CD8-positive, alpha-beta memory T cell (primary cell): ENCODE data around the gene GOLGA5. TPM values are rescaled to one million over a fixed set of nuclear protein-coding genes. Genes with fewer than 3 reads are reported as not detected.
"Not testable (repeated sequence)": the region's sequence is repeated elsewhere in the genome, so short reads cannot be mapped to it uniquely, and the experiment has no call there.

Experiments used
- CTCF ChIA-PET: fragments of 350-600 bp; sonication (Branson Sonifier 250); formaldehyde crosslinking; loops from one replicate; lab custom pipeline; 2021; ENCODE audit warnings: antibody characterized with exemption; lab: Charles Lee
- POLR2A ChIA-PET: fragments of 350-600 bp; sonication (Branson Sonifier 250); formaldehyde crosslinking; loops from one replicate; lab custom pipeline; 2021; ENCODE audit warnings: antibody characterized with exemption; lab: Charles Lee
- DNase-seq, 5 donors: peaks; one replicate each; pipeline versions ENCODE4 v3.0.0 to v3.0.0-alpha.2; 2020 to 2022; ENCODE audit warnings: mixed read lengths in 1 of 5
- H3K27ac ChIP-seq: one replicate; pipeline ENCODE4 v1.7.0; 2013; ENCODE audit warnings: low read depth, mild to moderate bottlenecking, low read length, moderate library complexity
- H3K27me3 ChIP-seq: 2 replicates; pipeline ENCODE4 v1.7.0; 2013; ENCODE audit warnings: low read length, mild to moderate bottlenecking; ENCODE audit not compliant: insufficient read depth, poor library complexity, severe bottlenecking
- H3K36me3 ChIP-seq: 2 replicates; pipeline ENCODE4 v1.7.0; 2013; ENCODE audit warnings: mild to moderate bottlenecking, low read length, moderate library complexity; ENCODE audit not compliant: insufficient read depth
- H3K4me1 ChIP-seq: 2 replicates; pipeline ENCODE4 v1.7.0; 2013; ENCODE audit warnings: mild to moderate bottlenecking, low read length, moderate library complexity; ENCODE audit not compliant: insufficient read depth
- H3K4me3 ChIP-seq: 2 replicates; pipeline ENCODE4 v1.7.0; 2013; ENCODE audit warnings: mild to moderate bottlenecking, low read length
- H3K9me3 ChIP-seq: 2 replicates; pipeline ENCODE4 v1.7.0; 2013; ENCODE audit warnings: mild to moderate bottlenecking, low read length
- H3K27ac Mint-ChIP-seq, 8 donors: one replicate each; pipeline ENCODE4 v1.8.0; 2020 to 2021; ENCODE audit warnings: mixed read lengths in 8 of 8, mild to moderate bottlenecking in 6 of 8, inconsistent platforms in 3 of 8, moderate library complexity in 3 of 8
- H3K27me3 Mint-ChIP-seq, 2 donors: one replicate each; pipeline ENCODE4 v1.8.0; 2020 to 2021; ENCODE audit warnings: mixed read lengths in 2 of 2, mild to moderate bottlenecking in 1 of 2, moderate library complexity in 1 of 2
- H3K36me3 Mint-ChIP-seq, 3 donors: one replicate each; pipeline ENCODE4 v1.8.0; 2020 to 2021; ENCODE audit warnings: mixed read lengths in 3 of 3, inconsistent platforms in 1 of 3, mild to moderate bottlenecking in 1 of 3
- H3K4me1 Mint-ChIP-seq, 3 donors: one replicate each; pipeline ENCODE4 v1.8.0; 2020 to 2021; ENCODE audit warnings: mixed read lengths in 3 of 3, inconsistent platforms in 1 of 3, mild to moderate bottlenecking in 1 of 3
- H3K4me3 Mint-ChIP-seq, 7 donors: one replicate each; pipeline ENCODE4 v1.8.0; 2020 to 2021; ENCODE audit warnings: mixed read lengths in 7 of 7, mild to moderate bottlenecking in 6 of 7, moderate library complexity in 4 of 7, inconsistent platforms in 2 of 7
- H3K9me3 Mint-ChIP-seq, 5 donors: one replicate each; pipeline ENCODE4 v1.8.0; 2020 to 2022; ENCODE audit warnings: mixed read lengths in 5 of 5, mild to moderate bottlenecking in 3 of 5, moderate library complexity in 2 of 5, inconsistent platforms in 1 of 5
- polyA plus RNA-seq: library from polyadenylated mRNA; unstranded; fragments of 300-500 nt; fragmentation: Illumina TruSeq; gene quantifications from one replicate; pipeline ENCODE4 v1.2.3, GENCODE V29; 2021
- total RNA-seq, 2 experiments: library from RNA; stranded (reverse); gene quantifications; one replicate each; pipeline ENCODE4 v1.2.3, GENCODE V29; 2021

The GOLGA5 gene
- total and polyA plus RNA-seq, 3 experiments from 2014 or later, result 17.4 to 25.6 (median 19.8) TPM

DNA sequence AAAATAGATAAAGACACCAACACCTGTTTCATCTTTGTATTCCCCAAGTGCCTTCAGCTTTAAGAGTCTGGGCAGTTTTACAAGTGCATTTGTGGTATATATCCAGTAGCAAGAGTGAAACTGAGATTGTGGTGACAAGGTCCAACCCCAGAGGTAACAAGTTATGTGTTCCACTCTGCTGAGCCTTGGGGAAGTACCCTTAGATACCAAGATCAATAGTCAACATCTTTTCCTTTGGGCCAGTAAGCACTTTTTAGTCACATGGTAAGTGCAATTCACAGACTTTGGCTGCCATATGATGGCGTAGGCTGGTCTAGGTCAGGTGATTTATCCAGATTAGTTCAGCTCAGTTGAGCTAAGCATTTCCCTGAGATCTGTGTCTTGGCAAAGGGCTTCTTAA is 25.9 kb upstream of the GOLGA5 start:
- H3K27ac Mint-ChIP-seq, H3K4me1 Mint-ChIP-seq, H3K36me3 ChIP-seq, H3K36me3 Mint-ChIP-seq, CTCF ChIA-PET, H3K9me3 ChIP-seq, H3K27me3 ChIP-seq, H3K9me3 Mint-ChIP-seq, H3K27ac ChIP-seq, H3K27me3 Mint-ChIP-seq, H3K4me1 ChIP-seq, H3K4me3 ChIP-seq: not testable (repeated sequence)
- H3K4me3 Mint-ChIP-seq, result peak overlapping the region in 1 of 7 donors; percentile 66
- DNase-seq, result peak in 1 of 5 donors; percentile 22
- POLR2A ChIA-PET, result interaction anchor here (0.9 kb wide), 1 partner anchor 56 kb away, joined by 3 read pairs; no protein-coding TSS in a partner anchor

DNA sequence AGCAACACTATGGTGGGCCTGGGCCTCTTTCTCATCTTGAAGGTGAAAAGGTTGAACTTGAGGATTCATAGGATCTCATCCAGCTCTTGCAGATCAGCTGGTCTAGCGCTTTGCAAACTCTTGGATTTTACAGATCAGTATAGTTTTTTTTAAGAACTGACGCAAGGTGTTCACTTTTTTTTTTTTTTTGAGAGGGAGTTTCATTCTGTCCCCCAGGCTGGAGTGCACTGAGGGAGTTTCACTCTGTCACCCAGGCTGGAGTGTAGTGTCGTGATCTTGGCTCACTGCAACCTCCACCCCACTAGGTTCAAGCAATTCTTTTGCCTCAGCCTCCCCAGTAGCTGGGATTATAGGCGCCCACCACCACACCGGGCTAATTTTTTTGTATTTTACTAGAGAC is 25.3 kb upstream of the GOLGA5 start:
- Histone ChIP-seq H3K27me3 (no peaks in the 10 kb centered on the region), H3K27ac (no peak overlapping the region), H3K4me1 (no peaks in the 10 kb centered on the region), H3K36me3 (no peaks in the 10 kb centered on the region), H3K9me3 (no peaks in the 10 kb centered on the region), H3K4me3 (no peak overlapping the region)
- ChIA-PET CTCF (no interaction called here), POLR2A (interaction anchor here (0.9 kb wide), 1 partner anchor 56 kb away, joined by 3 read pairs; no protein-coding TSS in a partner anchor)
- Mint-ChIP-seq H3K27ac (no peak overlapping the region), H3K9me3 (no peaks in the 10 kb centered on the region), H3K36me3 (no peaks in the 10 kb centered on the region), H3K4me1 (peaks cover 3 to 9% (median 9%) of the 10 kb centered on the region in 3 donors), H3K4me3 (peak overlapping the region in 1 of 7 donors; percentile 66), H3K27me3 (no peaks in the 10 kb centered on the region)
- no peak for DNase-seq

DNA sequence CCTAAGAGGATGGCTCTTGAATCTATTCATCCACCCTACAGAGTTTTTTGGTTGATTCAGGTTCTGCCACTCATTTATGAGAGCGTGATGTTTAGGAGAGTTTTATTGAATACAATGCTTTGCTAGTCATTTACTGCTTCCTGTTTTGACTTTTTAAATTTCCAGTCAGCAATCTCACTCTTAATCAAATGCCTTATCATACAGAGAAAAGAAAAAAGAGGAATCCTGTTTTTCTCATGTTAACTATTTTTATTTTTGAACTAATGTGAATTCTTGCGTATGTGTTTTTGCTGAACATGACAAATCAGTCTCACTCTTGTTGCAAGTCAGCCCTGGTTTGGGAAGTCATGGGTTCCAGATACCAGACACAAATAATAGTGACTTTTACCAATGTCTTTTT is 23.6 kb upstream of the GOLGA5 start:
- Histone ChIP-seq H3K27ac (no peak overlapping the region), H3K27me3 (no peaks in the 10 kb centered on the region), H3K9me3 (no peaks in the 10 kb centered on the region), H3K4me3 (no peak overlapping the region), H3K4me1 (no peaks in the 10 kb centered on the region), H3K36me3 (no peaks in the 10 kb centered on the region)
- Mint-ChIP-seq H3K4me1 (peaks cover 3 to 9% (median 9%) of the 10 kb centered on the region in 3 donors), H3K9me3 (no peaks in the 10 kb centered on the region), H3K27me3 (no peaks in the 10 kb centered on the region), H3K36me3 (no peaks in the 10 kb centered on the region), H3K27ac (no peak overlapping the region), H3K4me3 (no peak overlapping the region)
- ChIA-PET CTCF (no interaction called here), POLR2A (interaction anchor here (0.6 kb wide), 1 partner anchor 9 kb away, joined by 7 read pairs; no protein-coding TSS in a partner anchor)
- DNase-seq, result no peak

DNA sequence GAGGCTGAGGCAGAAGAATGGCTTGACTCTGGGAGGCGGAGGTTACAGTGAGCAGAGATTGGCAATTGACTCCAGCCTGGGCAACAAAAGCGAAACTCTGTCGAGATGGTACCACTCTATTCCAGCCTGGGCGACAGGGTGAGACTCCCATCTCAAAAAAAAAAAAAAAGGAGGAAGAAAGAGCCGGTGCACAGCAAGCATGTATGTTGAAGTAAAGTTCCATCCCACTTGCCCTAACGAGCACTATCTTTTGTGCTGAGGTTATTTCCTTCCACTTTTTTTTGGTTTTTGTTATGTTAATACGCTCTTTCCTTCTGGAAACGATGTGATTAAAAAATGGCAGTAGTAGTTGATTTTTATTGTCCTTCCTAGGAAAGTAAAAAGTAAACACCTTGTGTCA is 19.5 kb upstream of the GOLGA5 start:
- H3K4me3 ChIP-seq, result no peak overlapping the region
- no peaks in the 10 kb centered on the region for H3K9me3 ChIP-seq
- ChIA-PET POLR2A (no interaction called here), CTCF (no interaction called here)
- no peaks in the 10 kb centered on the region for H3K36me3 Mint-ChIP-seq
- H3K36me3 ChIP-seq, result no peaks in the 10 kb centered on the region
- no peaks in the 10 kb centered on the region for H3K4me1 Mint-ChIP-seq
- no peaks in the 10 kb centered on the region for H3K4me1 ChIP-seq
- no peak overlapping the region for H3K27ac ChIP-seq
- no peaks in the 10 kb centered on the region for H3K27me3 Mint-ChIP-seq
- H3K27ac Mint-ChIP-seq, result no peak overlapping the region
- no peak for DNase-seq
- no peaks in the 10 kb centered on the region for H3K27me3 ChIP-seq
- H3K4me3 Mint-ChIP-seq, result no peak overlapping the region
- H3K9me3 Mint-ChIP-seq, result no peaks in the 10 kb centered on the region

DNA sequence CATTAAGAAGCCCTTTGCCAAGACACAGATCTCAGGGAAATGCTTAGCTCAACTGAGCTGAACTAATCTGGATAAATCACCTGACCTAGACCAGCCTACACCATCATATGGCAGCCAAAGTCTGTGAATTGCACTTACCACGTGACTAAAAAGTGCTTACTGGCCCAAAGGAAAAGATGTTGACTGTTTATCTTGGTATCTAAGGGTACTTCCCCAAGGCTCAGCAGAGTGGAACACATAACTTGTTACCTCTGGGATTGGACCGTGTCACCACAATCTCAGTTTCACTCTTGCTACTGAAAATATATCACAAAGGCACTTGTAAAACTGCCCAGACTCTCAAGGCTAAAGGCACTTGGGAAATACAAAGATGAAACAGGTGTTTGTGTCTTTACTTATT is 18.8 kb upstream of the GOLGA5 start:
- DNase-seq, H3K4me3 Mint-ChIP-seq, H3K4me1 ChIP-seq, H3K27me3 Mint-ChIP-seq, H3K27ac Mint-ChIP-seq, H3K27me3 ChIP-seq, H3K27ac ChIP-seq, H3K9me3 Mint-ChIP-seq, H3K36me3 ChIP-seq, H3K9me3 ChIP-seq, H3K4me3 ChIP-seq, H3K36me3 Mint-ChIP-seq, CTCF ChIA-PET, H3K4me1 Mint-ChIP-seq: not testable (repeated sequence)
- POLR2A ChIA-PET, result interaction anchor here (0.6 kb wide), 1 partner anchor 1876 kb away, joined by 3 read pairs; no protein-coding TSS in a partner anchor

DNA sequence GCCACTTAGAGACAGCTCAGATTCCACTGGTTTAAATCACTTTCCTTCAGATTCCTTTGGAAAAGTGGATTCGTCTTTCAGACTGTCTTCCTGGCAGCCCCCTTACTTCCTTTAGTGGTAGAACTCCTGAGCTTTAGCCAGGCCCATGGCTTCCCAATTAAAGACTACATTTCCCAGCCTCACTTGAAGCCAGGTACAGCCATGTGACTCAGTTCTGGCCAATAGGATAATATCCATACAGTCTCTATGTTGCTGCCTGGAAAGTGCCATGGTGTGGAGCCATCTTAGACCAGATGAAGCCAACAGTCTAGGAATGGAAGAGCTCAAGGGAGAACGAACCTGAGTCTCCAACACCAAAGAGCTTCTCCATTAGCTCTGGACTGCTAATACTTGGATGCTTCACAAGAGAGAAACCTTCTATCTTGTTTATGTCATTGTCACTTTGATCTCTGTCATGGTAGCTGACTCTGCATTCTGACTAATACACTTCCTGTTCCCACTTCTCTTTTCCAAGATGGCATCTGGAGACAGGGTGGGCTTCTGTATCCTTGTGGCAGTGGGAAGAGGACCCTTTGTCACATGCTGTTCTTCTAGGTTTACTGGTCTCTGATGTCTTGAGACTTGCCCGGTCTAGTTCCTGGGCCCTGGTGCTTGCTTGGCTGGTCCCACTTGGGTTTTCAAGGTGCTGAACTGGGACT is 15.1 kb upstream of the GOLGA5 start:
- H3K9me3 Mint-ChIP-seq, POLR2A ChIA-PET, H3K4me3 ChIP-seq, H3K36me3 Mint-ChIP-seq, H3K27ac ChIP-seq, H3K27me3 Mint-ChIP-seq, H3K36me3 ChIP-seq, H3K27me3 ChIP-seq, H3K9me3 ChIP-seq, H3K4me1 Mint-ChIP-seq, H3K4me3 Mint-ChIP-seq, DNase-seq, CTCF ChIA-PET, H3K4me1 ChIP-seq: not testable (repeated sequence)
- H3K27ac Mint-ChIP-seq, result peak overlapping the region in 1 of 8 donors; percentile 82

DNA sequence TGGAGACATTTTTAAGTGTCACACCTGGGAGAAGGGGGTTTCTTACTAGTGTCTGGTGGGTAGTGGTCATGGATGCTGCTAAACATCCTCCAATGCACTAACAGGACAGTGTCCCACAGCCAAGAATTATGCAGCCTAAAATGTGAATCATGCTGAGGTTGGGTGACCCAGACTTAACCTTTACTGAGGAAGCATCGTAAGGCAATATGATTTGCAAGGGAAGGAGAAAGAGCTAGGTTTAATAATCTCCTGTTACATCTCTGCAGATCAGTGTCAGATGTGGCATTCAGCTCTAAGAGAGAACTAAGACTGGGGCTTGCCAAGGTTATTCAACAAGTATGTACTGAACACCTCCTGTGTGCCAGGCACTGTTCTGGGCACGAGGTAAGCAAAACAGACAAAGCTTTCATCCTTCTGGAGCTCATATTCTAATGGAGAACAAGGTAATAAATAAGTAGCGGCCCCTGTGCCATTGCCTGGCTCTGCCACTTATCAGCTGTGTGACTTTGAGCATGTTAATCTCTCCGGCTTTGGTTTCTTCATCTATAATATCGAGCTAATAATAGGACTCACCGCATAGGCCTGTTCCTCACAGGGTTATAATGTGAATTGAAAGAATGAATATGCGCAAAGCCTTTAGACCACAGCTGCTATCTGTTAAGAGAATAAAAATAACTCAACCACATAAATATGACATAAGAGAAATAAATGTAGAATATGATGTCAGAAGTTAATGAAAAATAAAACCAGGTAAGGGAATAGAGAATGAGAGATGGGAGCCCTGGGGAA is 13.5 kb upstream of the GOLGA5 start:
- POLR2A ChIA-PET, result interaction anchor here (0.6 kb wide), 1 partner anchor 32 kb away, joined by 3 read pairs; the partner anchor contains the start of gene LGMN
- H3K9me3 Mint-ChIP-seq, result no peaks in the 10 kb centered on the region

DNA sequence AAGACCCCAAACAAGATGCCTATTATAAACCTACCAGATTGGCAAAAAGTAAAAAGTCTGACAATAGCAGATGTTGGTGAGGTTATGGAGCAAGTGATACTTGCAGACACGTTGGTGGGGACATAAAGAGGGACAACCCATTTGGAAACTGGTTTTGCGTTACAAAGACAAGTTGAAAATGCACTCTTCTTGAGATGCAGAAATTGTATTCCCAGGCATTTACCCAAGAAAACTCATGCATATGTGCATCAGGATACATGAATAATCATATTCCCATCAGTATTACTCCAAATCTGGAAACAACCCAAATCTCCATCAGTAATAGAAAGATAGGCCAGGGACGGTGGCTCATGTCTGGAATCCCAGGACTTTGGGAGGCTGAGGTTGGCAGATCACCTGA is 12.8 kb upstream of the GOLGA5 start:
- ChIA-PET CTCF (interaction anchor here (2.0 kb wide), 1 partner anchor 66 kb away, joined by 5 read pairs; no protein-coding TSS in a partner anchor), POLR2A (no interaction called here)
- Histone ChIP-seq H3K27ac (no peak overlapping the region), H3K9me3 (no peaks in the 10 kb centered on the region), H3K27me3 (no peaks in the 10 kb centered on the region), H3K4me3 (no peak overlapping the region), H3K36me3 (no peaks in the 10 kb centered on the region), H3K4me1 (no peaks in the 10 kb centered on the region)
- H3K27me3 Mint-ChIP-seq, result no peaks in the 10 kb centered on the region
- no peak overlapping the region for H3K4me3 Mint-ChIP-seq
- no peak overlapping the region for H3K27ac Mint-ChIP-seq
- no peaks in the 10 kb centered on the region for H3K36me3 Mint-ChIP-seq
- no peaks in the 10 kb centered on the region for H3K4me1 Mint-ChIP-seq
- DNase-seq, result no peak
- H3K9me3 Mint-ChIP-seq, result no peaks in the 10 kb centered on the region

More for the DNA sequence above, 13.5 kb upstream of the GOLGA5 start:
- H3K27ac Mint-ChIP-seq, result peak overlapping the region in 1 of 8 donors; percentile 35
- H3K36me3 Mint-ChIP-seq, result no peaks in the 10 kb centered on the region
- H3K27me3 ChIP-seq, result no peaks in the 10 kb centered on the region
- H3K4me1 Mint-ChIP-seq, result no peaks in the 10 kb centered on the region
- CTCF ChIA-PET, result interaction anchor here (2.0 kb wide), 1 partner anchor 65 kb away, joined by 5 read pairs; no protein-coding TSS in a partner anchor
- no peak overlapping the region for H3K4me3 Mint-ChIP-seq
- no peak for DNase-seq
- H3K27ac ChIP-seq, result no peak overlapping the region
- H3K36me3 ChIP-seq, result no peaks in the 10 kb centered on the region
- H3K9me3 ChIP-seq, result no peaks in the 10 kb centered on the region
- no peak overlapping the region for H3K4me3 ChIP-seq
- no peaks in the 10 kb centered on the region for H3K27me3 Mint-ChIP-seq
- no peaks in the 10 kb centered on the region for H3K4me1 ChIP-seq
